NK-92 (cell line): Measurements from ENCODE around the gene ASTN2.

Experiments used
- DNase-seq: peaks from one replicate; lab custom pipeline; 2025; ENCODE audit not compliant: unreplicated experiment; lab: John Stamatoyannopoulos, UW

The ASTN2 gene

GRCh38 chr9:116378873-116379272 lies 1036.0 kb downstream of the ASTN2 start:
- no peak for DNase-seq

DNA sequence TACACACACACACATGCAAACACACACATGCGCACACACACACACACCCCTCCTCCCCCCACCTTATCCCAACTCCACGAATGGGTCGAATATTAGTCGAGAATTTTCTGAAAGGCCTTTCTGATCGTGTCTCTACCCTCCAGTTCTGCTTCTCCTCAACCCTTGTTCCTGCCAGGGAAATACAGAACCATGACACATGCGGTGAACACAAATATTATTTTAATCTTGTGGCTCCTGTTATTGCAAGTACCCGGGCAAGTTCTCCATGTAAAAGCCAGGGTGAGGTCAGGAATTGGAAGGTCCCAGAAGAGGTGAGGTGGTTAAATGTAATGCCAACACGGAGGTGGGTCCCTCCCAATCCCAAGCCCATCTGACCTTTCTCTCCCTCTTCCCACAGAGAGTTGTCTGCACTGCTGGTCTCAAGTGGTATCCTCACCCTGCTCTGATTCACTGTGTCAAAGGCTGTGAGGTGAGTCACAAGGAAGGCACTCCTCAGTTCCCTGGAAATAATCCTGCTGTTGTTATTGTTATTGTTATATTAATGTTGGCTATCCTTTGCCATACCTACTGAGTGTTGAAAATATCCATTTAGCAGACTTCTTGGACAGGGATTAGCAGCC lies 1037.6 kb downstream of the ASTN2 start:
- no peak for DNase-seq
